ENCODE results near the gene CRYBG1. TPM values are rescaled to one million over a fixed set of nuclear protein-coding genes. Genes with fewer than 3 reads are reported as not detected.

CRYBG1 gene
- total and polyA plus RNA-seq, 2 of the 4 experiments (the other 2 are of a cell fraction) = 0.38 to 1.1 TPM

GRCh38 chr6:106334646-106335448 is 25.7 kb upstream of the CRYBG1 start (continued):
- TF ChIP-seq MAZ (IDR thresholded peaks at IDR 0.05; ENCODE audit: borderline replicate concordance, low read depth, low read length) = no peak

GRCh38 chr6:106339334-106340029 is 21.0 kb upstream of the CRYBG1 start:
- H3K4me2 ChIP-seq (ENCODE audit: low read depth, low read length) = no peak overlapping the region; the same call in 1 of the 2 replicates
- H3K4ac ChIP-seq (ENCODE audit: low read depth, low read length) = no peak overlapping the region
- no peak overlapping the region for H2AK9ac ChIP-seq (replicated peaks; ENCODE audit: low read depth, low read length, poor library complexity)
- ChIA-PET CTCF (interaction anchor here (0.5 to 1.9 kb wide), 18 partner anchors 8 to 968 kb away, joined by 3 to 7 read pairs (median 4); partner anchors contain the start of gene ATG5), POLR2A (ENCODE audit: unreplicated experiment) (interaction anchor here (0.5 kb wide), 3 partner anchors 14 to 100 kb away, joined by 3 to 6 read pairs (median 5); no protein-coding TSS in a partner anchor)
- WGBS, 2 experiments (ENCODE audit: extremely low coverage in 2 of 2, insufficient read length in 1 of 2) = no CpG with 5 or more reads among the region's 9 CpGs
- no peak overlapping the region for H3K18ac ChIP-seq (ENCODE audit: low read depth, low read length)
- no peak overlapping the region for H3K23ac ChIP-seq (ENCODE audit: low read depth, low read length)
- no peak overlapping the region for H3K9ac ChIP-seq (ENCODE audit: low read depth, low read length)
- H3K9me1 ChIP-seq (ENCODE audit: insufficient read depth, low read length) = no peaks in the 10 kb centered on the region
- H3K4me1 ChIP-seq (ENCODE audit: control insufficient read depth, insufficient read depth, low read length) = no peaks in the 10 kb centered on the region
- in situ Hi-C loops (cut with MboI; ENCODE audit: low sequenced_read_pairs) (loop anchor here (10.0 to 25.0 kb wide), 2 partner anchors 225 to 648 kb away; no protein-coding TSS in a partner anchor), intact Hi-C loops (cut with micrococcal nuclease) (loop anchor here (1.0 to 5.0 kb wide), 5 partner anchors 108 to 775 kb away; partner anchors contain the start of gene BEND3), dilution Hi-C loops (cut with HindIII; ENCODE audit: low sequenced_read_pairs, unreplicated experiment) (no loop called here)
- H4K91ac ChIP-seq (ENCODE audit: insufficient read depth, low read depth, low read length) = no peak overlapping the region
- no peaks in the 10 kb centered on the region for H3K79me1 ChIP-seq (ENCODE audit: low read depth in 1 of 2, low read length in 2 of 2)
- no peak overlapping the region for H3K56ac ChIP-seq (ENCODE audit: extremely low read depth, insufficient read depth, low read length)
- no peak overlapping the region for H2AK5ac ChIP-seq (ENCODE audit: low read depth, low read length)
- H3K14ac ChIP-seq (replicated peaks; ENCODE audit: low read depth, low read length) = no peak overlapping the region; the same call in 1 of the 2 replicates
- H3K9me3 ChIP-seq (ENCODE audit: control insufficient read depth, insufficient read depth, low read length) = no peaks in the 10 kb centered on the region
- H3K4me3 ChIP-seq (ENCODE audit: insufficient read depth, low read depth, low read length) = no peak overlapping the region
- H2BK5ac ChIP-seq (ENCODE audit: low read depth, low read length, poor library complexity, severe bottlenecking) = no peak overlapping the region
- no peak overlapping the region for H2BK15ac ChIP-seq (ENCODE audit: low read depth, low read length)
- H2BK20ac ChIP-seq (ENCODE audit: low read depth, low read length) = no peak overlapping the region
- H2AFZ ChIP-seq (replicated peaks; ENCODE audit: low read length, poor library complexity) = peak overlapping the region; percentile 70
- H4K8ac ChIP-seq (ENCODE audit: low read depth in 2 of 2, low read length in 2 of 2) = no peak overlapping the region
- peak; percentile 99 for ATAC-seq (ENCODE audit: low read depth)
- H3K36me3 ChIP-seq (ENCODE audit: control insufficient read depth, insufficient read depth, low read length) = no peaks in the 10 kb centered on the region
- H4K20me1 ChIP-seq (ENCODE audit: insufficient read depth, low read length) = no peaks in the 10 kb centered on the region
- peaks cover 9% of the 10 kb centered on the region for H3K27me3 ChIP-seq (ENCODE audit: control insufficient read depth, insufficient read depth, low read length)
- H2BK120ac ChIP-seq (ENCODE audit: low read depth, low read length) = no peak overlapping the region
- H3K27ac ChIP-seq (ENCODE audit: insufficient read depth, low read length) = no peak overlapping the region
- H4K5ac ChIP-seq (ENCODE audit: low read depth, low read length) = no peak overlapping the region
- no TSS peak for BruUV-seq (replicated peaks)
- DNase-seq = peak; percentile 70
- TF ChIP-seq MAZ (IDR thresholded peaks at IDR 0.05; ENCODE audit: borderline replicate concordance, low read depth, low read length) (no peak), RCOR1 (IDR thresholded peaks at IDR 0.05; ENCODE audit: insufficient replicate concordance, low read length) (no peak), RAD21 (IDR thresholded peaks at IDR 0.05; ENCODE audit: low read length) (peak; percentile 59), RFX5 (IDR thresholded peaks at IDR 0.05; ENCODE audit: low read depth, low read length) (no peak), ELK1 (IDR thresholded peaks at IDR 0.05; ENCODE audit: borderline replicate concordance, low read depth, low read length) (no peak), SMC3 (IDR thresholded peaks at IDR 0.05; ENCODE audit: low read depth, low read length) (peak; percentile 65), MAFK (IDR thresholded peaks at IDR 0.05; ENCODE audit: low read depth, low read length) (no peak), CTCF (conservative IDR thresholded peaks at IDR 0.05; ENCODE audit: low read depth, low read length) (peak; percentile 73), BHLHE40 (IDR thresholded peaks at IDR 0.05; ENCODE audit: low read depth, low read length) (no peak)

Measured in IMR-90 (cell line).